HG03457 (cell line): Measurements from ENCODE around the gene SMG1.
A peak's percentile ranks its signal among the peaks of the same experiment; 100 is the strongest.
"Not testable (repeated sequence)": the region's sequence is repeated elsewhere in the genome, so short reads cannot be mapped to it uniquely, and the experiment has no call there.

Source experiments
- ATAC-seq: cut with Tn5 transposase; IDR thresholded peaks from one replicate; pipeline ENCODE4 v1.9.1; 2021; ENCODE audit warnings: moderate number of reproducible peaks; ENCODE audit not compliant: unreplicated experiment

SMG1 gene

DNA sequence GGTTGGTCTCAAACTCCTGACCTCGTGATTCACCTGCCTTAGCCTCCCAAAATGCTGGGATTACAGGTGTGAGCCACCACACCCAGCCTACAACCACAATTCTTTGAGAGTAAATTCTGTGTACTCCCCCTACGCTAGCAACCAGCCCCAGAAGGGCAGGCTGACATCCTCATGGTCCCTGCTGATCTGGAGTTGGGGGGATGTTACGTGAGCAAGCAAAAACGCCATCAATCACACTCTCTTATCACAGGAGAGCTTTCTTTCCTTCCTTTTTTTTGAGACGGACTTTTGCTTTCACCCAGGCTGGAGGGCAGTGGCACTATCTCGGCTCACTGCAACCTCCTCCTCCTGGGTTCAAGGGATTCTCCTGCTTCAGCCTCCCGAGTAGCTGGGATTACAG, 154.0 kb downstream of the SMG1 start:
- not testable (repeated sequence) for ATAC-seq

- ATAC-seq, result not testable (repeated sequence)
Observed at GRCh38 chr16:18770336-18770962, 155.8 kb downstream of the SMG1 start.

DNA sequence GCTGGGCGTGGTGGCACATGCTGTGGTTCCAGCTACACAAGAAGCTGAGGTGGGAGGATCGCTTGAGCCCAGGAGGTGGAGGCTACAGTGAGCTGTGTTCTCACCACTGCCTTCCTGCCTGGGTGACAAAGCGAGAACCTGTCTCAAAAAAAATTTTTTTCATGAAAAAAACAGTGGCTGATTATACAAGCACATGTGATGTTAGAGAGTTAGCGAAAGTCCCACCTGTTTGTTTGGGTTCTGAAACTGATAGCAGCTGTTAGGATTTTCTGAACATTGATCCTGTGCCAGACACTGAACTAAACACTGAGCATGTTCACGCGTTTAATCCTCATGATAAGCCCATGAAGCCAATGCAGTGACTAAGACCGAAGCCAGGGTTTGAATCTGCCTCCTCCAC, 159.0 kb downstream of the SMG1 start:
- not testable (repeated sequence) for ATAC-seq

- not testable (repeated sequence) for ATAC-seq
Observed at GRCh38 chr16:18762713-18763112, 163.5 kb downstream of the SMG1 start.

- ATAC-seq, result not testable (repeated sequence)
Observed at GRCh38 chr16:18759598-18760520, 166.3 kb downstream of the SMG1 start.

DNA sequence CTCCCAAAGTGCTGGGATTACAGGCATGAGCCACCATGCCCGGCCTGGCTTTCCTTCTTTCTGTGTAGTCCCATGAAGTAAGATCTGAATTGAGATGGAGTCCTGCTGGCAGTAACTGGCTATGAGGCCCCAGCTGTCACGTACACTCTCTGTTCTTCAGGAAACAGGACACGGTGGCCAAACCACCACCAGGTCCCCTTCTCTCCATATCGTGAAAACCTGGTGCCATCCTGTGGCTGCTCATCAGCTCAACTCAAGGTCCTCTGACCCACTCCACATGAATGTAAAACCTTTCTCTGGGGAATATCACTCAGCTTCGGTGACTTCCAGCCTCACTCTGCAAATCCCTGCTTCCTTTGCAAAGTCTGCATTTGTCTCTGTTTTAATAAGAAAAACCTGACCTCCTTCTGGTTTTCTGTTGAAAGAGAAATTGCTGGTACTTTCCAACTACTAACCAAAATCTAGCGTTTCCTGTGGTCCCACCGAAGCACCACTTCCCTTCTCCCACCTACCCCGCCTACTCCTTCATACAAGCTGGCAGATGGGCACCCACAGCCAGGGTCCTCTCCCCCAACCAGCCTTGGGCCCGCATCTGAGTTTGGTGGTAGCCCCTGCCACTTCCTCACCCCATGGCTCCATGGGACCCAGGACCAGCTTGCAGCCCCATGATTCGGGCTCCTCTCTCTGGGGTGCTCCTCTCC, 168.1 kb downstream of the SMG1 start:
- ATAC-seq, result peak; percentile 45

- not testable (repeated sequence) for ATAC-seq
Observed at GRCh38 chr16:18756639-18757038, 169.6 kb downstream of the SMG1 start.
